H9 (cell line): ENCODE data around the gene SNX25. TPM values are rescaled to one million over a fixed set of nuclear protein-coding genes. Genes with fewer than 3 reads are reported as not detected.

Experiments used
- DNase-seq: peaks from one replicate; pipeline ENCODE4 v3.0.0-alpha.2; 2017
- H2AFZ ChIP-seq: one replicate; pipeline ENCODE4 v1.6.1; 2013; ENCODE audit warnings: mild to moderate bottlenecking, low read length, control low read depth, moderate library complexity
- H2AK5ac ChIP-seq: 2 replicates; pipeline ENCODE4 v1.6.1; 2013; ENCODE audit warnings: low read length, control low read depth, mixed read lengths; ENCODE audit not compliant: insufficient read length
- H2BK120ac ChIP-seq: one replicate; pipeline ENCODE4 v1.6.1; 2013; ENCODE audit warnings: low read depth, mild to moderate bottlenecking, low read length, control low read depth, inconsistent platforms; ENCODE audit not compliant: poor library complexity, severe bottlenecking
- H2BK12ac ChIP-seq: 2 replicates; pipeline ENCODE4 v1.6.1; 2013; ENCODE audit warnings: low read length, control low read depth, mixed read lengths, low read depth; ENCODE audit not compliant: insufficient read length
- H2BK15ac ChIP-seq: 2 replicates; pipeline ENCODE4 v1.6.1; 2013; ENCODE audit warnings: low read depth, low read length, control low read depth
- H2BK20ac ChIP-seq: one replicate; pipeline ENCODE4 v1.6.1; 2013; ENCODE audit warnings: low read depth, mild to moderate bottlenecking, low read length, control low read depth, inconsistent platforms; ENCODE audit not compliant: poor library complexity, severe bottlenecking
- H2BK5ac ChIP-seq: 2 replicates; pipeline ENCODE4 v1.6.1; 2013; ENCODE audit warnings: low read length, control low read depth, mixed read lengths; ENCODE audit not compliant: insufficient read length
- H3K14ac ChIP-seq: 2 replicates; pipeline ENCODE4 v1.6.1; 2013; ENCODE audit warnings: low read length, control low read depth; ENCODE audit not compliant: insufficient read depth
- H3K18ac ChIP-seq: 2 replicates; pipeline ENCODE4 v1.6.1; 2013; ENCODE audit warnings: low read depth, mild to moderate bottlenecking, mixed read lengths, low read length, control low read depth; ENCODE audit not compliant: insufficient read length
- H3K23ac ChIP-seq: 2 replicates; pipeline ENCODE4 v1.6.1; 2013; ENCODE audit warnings: low read length, control low read depth, mixed read lengths, low read depth; ENCODE audit not compliant: insufficient read length
- H3K23me2 ChIP-seq: 2 replicates; pipeline ENCODE4 v1.6.1; 2013; ENCODE audit warnings: low read depth, mild to moderate bottlenecking, mixed read lengths, low read length, control low read depth; ENCODE audit not compliant: insufficient read length, poor library complexity, severe bottlenecking
- H3K27ac ChIP-seq: 2 replicates; pipeline ENCODE4 v1.5.1; 2013; ENCODE audit warnings: low read length, control low read depth, mixed read lengths, low read depth; ENCODE audit not compliant: insufficient read length
- H3K27me3 ChIP-seq: 2 replicates; pipeline ENCODE4 v1.6.1; 2013; ENCODE audit warnings: low read length, control low read depth, inconsistent platforms; ENCODE audit not compliant: insufficient read depth
- H3K4ac ChIP-seq: 2 replicates; pipeline ENCODE4 v1.6.1; 2013; ENCODE audit warnings: low read depth, mild to moderate bottlenecking, control low read depth, inconsistent platforms, low read length, moderate library complexity
- H3K4me1 ChIP-seq: 2 replicates; pipeline ENCODE4 v1.6.1; 2013; ENCODE audit warnings: low read length, control low read depth, inconsistent platforms; ENCODE audit not compliant: insufficient read depth
- H3K4me2 ChIP-seq: 2 replicates; pipeline ENCODE4 v1.6.1; 2013; ENCODE audit warnings: low read length, control low read depth, mixed read lengths; ENCODE audit not compliant: insufficient read length, insufficient read depth
- H3K56ac ChIP-seq: 2 replicates; pipeline ENCODE4 v1.6.1; 2013; ENCODE audit warnings: low read depth, mild to moderate bottlenecking, mixed read lengths, low read length, control low read depth; ENCODE audit not compliant: insufficient read length
- H3K79me1 ChIP-seq: 2 replicates; pipeline ENCODE4 v1.6.1; 2013; ENCODE audit warnings: low read depth, mild to moderate bottlenecking, moderate library complexity, low read length, control low read depth, inconsistent platforms; ENCODE audit not compliant: insufficient read depth, poor library complexity, severe bottlenecking
- H3K79me2 ChIP-seq: 2 replicates; pipeline ENCODE4 v1.6.1; 2013; ENCODE audit warnings: low read length, control low read depth, inconsistent platforms; ENCODE audit not compliant: insufficient read depth
- H3K9ac ChIP-seq: 2 replicates; pipeline ENCODE4 v1.6.1; 2013; ENCODE audit warnings: low read length, control low read depth, mixed read lengths; ENCODE audit not compliant: insufficient read length; ENCODE audit errors: extremely low read depth
- H3K9me3 ChIP-seq: one replicate; pipeline ENCODE4 v1.6.1; 2013; ENCODE audit warnings: low read depth, low read length, inconsistent platforms; ENCODE audit not compliant: control insufficient read depth
- H3T11ph ChIP-seq: one replicate; pipeline ENCODE4 v1.6.1; 2013; ENCODE audit warnings: mild to moderate bottlenecking, low read length, control low read depth, inconsistent platforms
- H4K20me1 ChIP-seq: one replicate; pipeline ENCODE4 v1.6.1; 2013; ENCODE audit not compliant: control insufficient read depth, insufficient read length, insufficient read depth
- H4K5ac ChIP-seq: 2 replicates; pipeline ENCODE4 v1.6.1; 2013; ENCODE audit warnings: low read depth, mild to moderate bottlenecking, mixed read lengths, low read length, control low read depth; ENCODE audit not compliant: insufficient read length
- H4K8ac ChIP-seq: replicated peaks from 2 replicates; pipeline ENCODE4 v1.6.1; 2013; ENCODE audit warnings: low read length, control low read depth, mixed read lengths, low read depth; ENCODE audit not compliant: insufficient read length
- H4K91ac ChIP-seq: 2 replicates; pipeline ENCODE4 v1.6.1; 2013; ENCODE audit warnings: low read depth, mild to moderate bottlenecking, moderate library complexity, mixed read lengths, low read length, control low read depth; ENCODE audit not compliant: insufficient read length
- H3K27ac Mint-ChIP-seq, 3 experiments: 2 replicates in 2 of 3; 3 replicates in 1 of 3; pipeline ENCODE4 v1.8.0; 2020 to 2021; ENCODE audit warnings: mixed read lengths in 3 of 3, mild to moderate bottlenecking in 1 of 3, moderate library complexity in 1 of 3
- H3K27me3 Mint-ChIP-seq: 2 replicates; pipeline ENCODE4 v1.8.0; 2021; ENCODE audit warnings: low read depth, mild to moderate bottlenecking, moderate library complexity, mixed read lengths
- H3K36me3 Mint-ChIP-seq, 3 experiments: 2 replicates in 2 of 3; 3 replicates in 1 of 3; pipeline ENCODE4 v1.8.0; 2020 to 2021; ENCODE audit warnings: low read depth in 3 of 3, mixed read lengths in 3 of 3; ENCODE audit not compliant: insufficient read depth in 1 of 3
- H3K4me1 Mint-ChIP-seq, 2 experiments: 2 replicates each; pipeline ENCODE4 v1.8.0; 2020; ENCODE audit warnings: mixed read lengths in 2 of 2
- H3K4me3 Mint-ChIP-seq, 2 experiments: 2 replicates in 1 of 2; 3 replicates in 1 of 2; pipeline ENCODE4 v1.8.0; 2020 to 2021; ENCODE audit warnings: mild to moderate bottlenecking in 2 of 2, mixed read lengths in 2 of 2, moderate library complexity in 1 of 2
- H3K9me3 Mint-ChIP-seq, 2 experiments: 2 replicates in 1 of 2; 3 replicates in 1 of 2; pipeline ENCODE4 v1.8.0; 2020; ENCODE audit warnings: mild to moderate bottlenecking in 2 of 2, mixed read lengths in 2 of 2, moderate library complexity in 1 of 2
- CTCF ChIP-seq: fragments of 200-600 bp; sonication (generic); conservative IDR thresholded peaks from 3 replicates; pipeline ENCODE4 v1.8.0; 2021; ENCODE audit warnings: antibody characterized with exemption, mild to moderate bottlenecking
- WGBS: extraction: QIAGEN DNeasy Blood & Tissue Kit; methylation state at CpG from one replicate; pipeline ENCODE4 v1.1.7; 2013; ENCODE audit warnings: missing lambda C conversion rate, low lambda C conversion rate, mixed read lengths; ENCODE audit not compliant: insufficient read length; ENCODE audit errors: extremely low coverage; 5-methylcytosine and 5-hydroxymethylcytosine counted together
- total RNA-seq: library from RNA; stranded (reverse); gene quantifications from 2 replicates; pipeline ENCODE4 v1.2.1, GENCODE V29; 2021

Gene SNX25
- total RNA-seq, 1 experiment from 2014 or later, result 28.2 TPM

GRCh38 chr4:185387957-185388356, 178.6 kb downstream of the SNX25 start:
- Histone ChIP-seq H4K5ac (no peak overlapping the region), H3K9ac (no peak overlapping the region), H3K9me3 (no peaks in the 10 kb centered on the region), H3K56ac (no peak overlapping the region), H4K8ac (no peak overlapping the region), H3T11ph (no peak overlapping the region), H3K27me3 (no peaks in the 10 kb centered on the region), H2BK15ac (no peak overlapping the region), H4K20me1 (no peaks in the 10 kb centered on the region), H2AFZ (no peak overlapping the region), H4K91ac (no peak overlapping the region), H3K27ac (no peak overlapping the region), H2BK20ac (no peak overlapping the region), H3K23ac (no peak overlapping the region), H3K4me2 (no peak overlapping the region), H2AK5ac (no peak overlapping the region), H3K14ac (no peak overlapping the region), H3K23me2 (no peaks in the 10 kb centered on the region), H2BK5ac (no peak overlapping the region), H2BK12ac (no peak overlapping the region), H3K79me1 (no peaks in the 10 kb centered on the region), H3K18ac (no peak overlapping the region), H3K4ac (no peak overlapping the region), H3K79me2 (no peaks in the 10 kb centered on the region), H3K4me1 (no peaks in the 10 kb centered on the region), H2BK120ac (no peak overlapping the region)
- Mint-ChIP-seq H3K4me1 (peaks cover 8 to 14% of the 10 kb centered on the region in 2 experiments), H3K9me3 (peaks cover 0 to 3% of the 10 kb centered on the region in 2 experiments; a peak in 4 of 5 replicates), H3K27me3 (no peaks in the 10 kb centered on the region), H3K4me3 (no peak overlapping the region), H3K36me3 (peaks cover 0 to 7% (median 0%) of the 10 kb centered on the region in 3 experiments; a peak in 2 of 7 replicates), H3K27ac (no peak overlapping the region)
- no peak for TF ChIP-seq CTCF
- no CpG with 5 or more reads among the region's 12 CpGs for WGBS
- no peak for DNase-seq
